K562 (cell line): ENCODE data around the gene STXBP4. TPM values are rescaled to one million over a fixed set of nuclear protein-coding genes. Genes with fewer than 3 reads are reported as not detected.

Source experiments
- ARID3A ChIP-seq: IDR thresholded peaks from 2 replicates; pipeline ENCODE4 v1.6.1; 2012; ENCODE audit warnings: low read depth, low read length, improper control_type of control experiment, borderline replicate concordance
- CEBPG ChIP-seq, 3 experiments: fragments of 200-800 bp in 1 of 3; sonication (Bioruptor generic) in 1 of 3; sonication (generic) in 1 of 3; formaldehyde crosslinking in 1 of 3; IDR thresholded peaks in 2 of 3; conservative IDR thresholded peaks in 1 of 3; 2 replicates each; pipeline versions ENCODE4 v1.6.1 to v1.8.0; 2016 to 2022; ENCODE audit warnings: missing compliant biosample characterization in 2 of 3, missing genetic modification characterization in 2 of 3, mild to moderate bottlenecking in 1 of 3, missing genetic modification reagents in 1 of 3
- CTBP1 ChIP-seq: fragments of 450-650 bp; IDR thresholded peaks from 2 replicates; pipeline ENCODE4 v1.6.1; 2016; ENCODE audit warnings: borderline replicate concordance
- DNMT1 ChIP-seq: fragments of 450-650 bp; IDR thresholded peaks from 2 replicates; pipeline ENCODE4 v1.6.1; 2016; ENCODE audit warnings: antibody characterized with exemption, mild to moderate bottlenecking
- ETV6 ChIP-seq, 3 experiments: fragments of 150-350 bp in 1 of 3; sonication (generic) in 1 of 3; formaldehyde crosslinking in 1 of 3; IDR thresholded peaks; 2 replicates each; pipeline versions ENCODE4 v1.6.1 to v1.8.0; 2014 to 2022; ENCODE audit warnings: borderline replicate concordance in 2 of 3, low read depth in 2 of 3, antibody characterized with exemption in 1 of 3, low read length in 1 of 3, mild to moderate bottlenecking in 1 of 3, missing genetic modification reagents in 1 of 3
- GTF2B ChIP-seq: IDR thresholded peaks from 2 replicates; pipeline ENCODE4 v1.6.1; 2011; ENCODE audit not compliant: insufficient read length; ENCODE audit errors: extremely low read depth
- HES1 ChIP-seq: fragments of 450-650 bp; IDR thresholded peaks from 2 replicates; pipeline ENCODE4 v1.6.1; 2016; ENCODE audit warnings: low read depth, mild to moderate bottlenecking, moderate library complexity
- HEY1 ChIP-seq: fragments of 250-450 bp; sonication (Bioruptor Pico); IDR thresholded peaks from 2 replicates; pipeline ENCODE4 v1.5.0; 2020; ENCODE audit warnings: mild to moderate bottlenecking, moderate library complexity, borderline replicate concordance
- MLLT1 ChIP-seq, 2 experiments: fragments of 450-650 bp; IDR thresholded peaks; 2 replicates each; pipeline ENCODE4 v1.6.1; 2016
- MTA3 ChIP-seq: fragments of 450-650 bp; formaldehyde crosslinking; IDR thresholded peaks from 2 replicates; pipeline ENCODE4 v1.6.1; 2017; ENCODE audit warnings: mild to moderate bottlenecking, borderline replicate concordance
- NFE2L1 ChIP-seq: fragments of 450-650 bp; IDR thresholded peaks from 2 replicates; pipeline ENCODE4 v1.6.1; 2016; ENCODE audit warnings: missing genetic modification characterization, low read depth, mild to moderate bottlenecking, missing compliant biosample characterization, moderate library complexity, borderline replicate concordance
- NONO ChIP-seq, 2 experiments: fragments of 200-400 bp in 1 of 2; fragments of 450-650 bp in 1 of 2; formaldehyde crosslinking in 1 of 2; IDR thresholded peaks; 2 replicates each; pipeline ENCODE4 v1.6.1; 2017; ENCODE audit warnings: low read depth in 2 of 2, mild to moderate bottlenecking in 2 of 2, moderate library complexity in 2 of 2, low read length in 1 of 2
- PHTF2 ChIP-seq: fragments of 250-450 bp; sonication (Bioruptor Pico); IDR thresholded peaks from 2 replicates; pipeline ENCODE4 v1.5.0; 2021; ENCODE audit warnings: mild to moderate bottlenecking
- POLR3G ChIP-seq: IDR thresholded peaks from 2 replicates; pipeline ENCODE4 v1.6.1; 2011; ENCODE audit not compliant: insufficient read length, insufficient replicate concordance; ENCODE audit errors: extremely low read depth
- PTTG1 ChIP-seq: fragments of 450-650 bp; IDR thresholded peaks from 2 replicates; pipeline ENCODE4 v1.6.1; 2016; ENCODE audit warnings: low read depth, mild to moderate bottlenecking, missing genetic modification characterization, missing compliant biosample characterization
- SMARCE1 ChIP-seq: fragments of 450-650 bp; IDR thresholded peaks from 2 replicates; pipeline ENCODE4 v1.7.1; 2016; ENCODE audit warnings: mild to moderate bottlenecking
- THAP7 ChIP-seq: fragments of 250-450 bp; sonication (Bioruptor Pico); IDR thresholded peaks from 2 replicates; pipeline ENCODE4 v1.5.0; 2021
- ZNF316 ChIP-seq: fragments of 450-650 bp; IDR thresholded peaks from 2 replicates; pipeline ENCODE4 v1.6.1; 2016
- ZNF436 ChIP-seq: fragments of 250-450, 450-650 bp; sonication (Bioruptor Pico); formaldehyde crosslinking; IDR thresholded peaks from 2 replicates; pipeline ENCODE4 v1.7.0; 2020; ENCODE audit warnings: mild to moderate bottlenecking
- ZNF512 ChIP-seq: IDR thresholded peaks from 2 replicates; pipeline ENCODE4 v1.6.1; 2016; ENCODE audit warnings: missing genetic modification characterization, missing compliant biosample characterization
- polyA plus RNA-seq, 8 experiments: library from polyadenylated mRNA; depleted of rRNA in 4 of 8; stranded (reverse) in 5 of 8; unstranded in 3 of 8; fragments of >200 nt; fragmentation: Nextera tagmentation in 2 of 8; fragmentation: Illumina TruSeq in 1 of 8; extraction: Ambion mirVana in 2 of 8; extraction: Trizol in 1 of 8; gene quantifications; 2 replicates each; pipeline versions ENCODE4 v1.2.1 to v1.2.3, GENCODE V29; 2011 to 2014; ENCODE audit warnings: inconsistent platforms in 1 of 8, missing spikeins in 1 of 8
- total RNA-seq, 7 experiments: library from RNA; depleted of rRNA in 6 of 7; stranded (reverse); fragments of >200 nt in 6 of 7; fragmentation: Illumina TruSeq in 2 of 7; extraction: Trizol in 2 of 7; gene quantifications; 2 replicates each; pipeline versions ENCODE4 v1.2.1 to v1.2.3, GENCODE V29; 2011 to 2021; ENCODE audit warnings: low replicate concordance in 1 of 7

STXBP4 gene
- total and polyA plus RNA-seq, 9 of the 15 experiments (the other 6 are each of a cell fraction or from before 2014, with no cell fraction given) = 11.6 to 23.2 (median 18.5) TPM

- TF ChIP-seq PTTG1 (tag) = no peak
- TF ChIP-seq POLR3G = no peak
- TF ChIP-seq THAP7 = no peak
- TF ChIP-seq NFE2L1 (tag) = no peak
- no peak for TF ChIP-seq GTF2B
- TF ChIP-seq MTA3 = peak; percentile 97
- no peak for TF ChIP-seq ARID3A
- TF ChIP-seq MLLT1 (IDR thresholded peaks at IDR 0.05) = no peak
- no peak for TF ChIP-seq ZNF512 (tag)
- TF ChIP-seq HEY1 (CRISPR knock-in tag) = no peak
- no peak for TF ChIP-seq CTBP1
- TF ChIP-seq NONO (IDR thresholded peaks at IDR 0.05; ENCODE audit: low read depth in 2 of 2, low read length in 1 of 2) = no peak
- no peak for TF ChIP-seq ZNF316
- no peak for TF ChIP-seq HES1
- TF ChIP-seq ZNF436 (CRISPR knock-in tag) = no peak
- TF ChIP-seq DNMT1 = no peak
- TF ChIP-seq CEBPG (CRISPR knock-in tag; IDR thresholded peaks at IDR 0.05) = no peak
- TF ChIP-seq CEBPG (tag; conservative IDR thresholded peaks at IDR 0.05 in 1 of 2, IDR thresholded peaks at IDR 0.05 in 1 of 2) = no peak
- no peak for TF ChIP-seq ETV6 (IDR thresholded peaks at IDR 0.05; ENCODE audit: borderline replicate concordance in 1 of 2, low read depth in 2 of 2, low read length in 1 of 2)
- TF ChIP-seq ETV6 (CRISPR knock-in tag; IDR thresholded peaks at IDR 0.05; ENCODE audit: borderline replicate concordance) = no peak
- TF ChIP-seq PHTF2 (CRISPR knock-in tag) = no peak
- peak; percentile 58; the same call in 1 of the 2 replicates for TF ChIP-seq SMARCE1
Measured at GRCh38 chr17:54968262-54968987, at the start of gene STXBP4, which contains the start of gene COX11 (continued).
